ENCODE data around the gene APLP2.

- TF ChIP-seq CTCF (IDR thresholded peaks at IDR 0.05) (no peak), POLR2A (IDR thresholded peaks at IDR 0.05) (no peak)
Measured at GRCh38 chr11:130022799-130023198, 46.9 kb upstream of the APLP2 start.

Data from testis (tissue), 2 donors.